22Rv1 (cell line): Measurements from ENCODE around the gene GLIS1.

Experiments
- CTCF ChIP-seq: fragments of 450-650 bp; IDR thresholded peaks from 2 replicates; pipeline ENCODE4 v1.5.1; 2017; ENCODE audit warnings: mild to moderate bottlenecking
- ZFX ChIP-seq: fragments of 450-650 bp; IDR thresholded peaks from 2 replicates; pipeline ENCODE4 v1.6.1; 2017; ENCODE audit warnings: antibody characterized with exemption, borderline replicate concordance

DNA sequence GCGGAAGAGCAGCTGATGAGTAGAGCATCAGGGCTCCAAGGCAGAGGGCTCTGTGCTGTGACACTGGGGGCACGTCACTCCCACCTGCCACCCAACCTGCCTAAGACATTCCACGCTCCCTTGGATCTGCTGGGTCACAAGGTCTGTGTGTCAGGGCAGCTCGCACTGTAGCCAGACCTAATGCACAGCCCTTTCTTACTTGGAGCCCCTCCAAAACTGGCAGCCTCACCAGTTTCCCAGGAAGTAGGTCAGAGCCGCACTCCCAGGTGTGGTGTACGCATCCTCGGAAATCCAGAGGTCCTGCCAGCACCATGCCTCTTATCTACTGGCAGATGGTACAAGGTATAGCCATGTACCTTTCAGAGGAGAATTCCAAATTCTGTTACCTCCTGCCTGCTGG lies 257.5 kb downstream of the GLIS1 start:
- TF ChIP-seq CTCF: no peak
- TF ChIP-seq ZFX: no peak
